GM19397 (cell line): ENCODE results near the gene GUCY1A2.
"Not testable (repeated sequence)": the region's sequence is repeated elsewhere in the genome, so short reads cannot be mapped to it uniquely, and the experiment has no call there.

Experiments used
- ATAC-seq: cut with Tn5 transposase; IDR thresholded peaks from one replicate; pipeline ENCODE4 v1.9.1; 2021; ENCODE audit warnings: mild to moderate bottlenecking, moderate library complexity; ENCODE audit not compliant: unreplicated experiment

The GUCY1A2 gene

DNA sequence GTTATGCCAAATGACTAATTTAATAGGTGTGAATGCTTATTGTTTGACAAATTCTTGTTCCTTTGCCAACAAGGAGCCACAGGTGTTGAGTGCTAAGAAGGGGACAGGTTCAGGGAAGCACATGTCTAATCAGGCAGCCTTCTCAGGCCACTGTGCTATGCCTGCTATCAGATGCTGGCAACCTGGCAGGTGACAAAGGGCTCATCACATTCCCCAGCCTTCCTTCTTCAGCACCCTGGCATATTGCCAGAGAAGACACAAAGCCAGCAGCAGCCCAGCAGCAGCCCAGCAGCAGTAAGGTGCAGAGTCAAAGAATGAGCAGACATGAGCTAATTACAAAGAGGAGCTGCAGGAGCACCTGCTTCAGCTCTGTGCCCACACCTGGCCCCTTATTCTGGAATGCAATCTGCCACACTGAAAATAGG, 68.2 kb downstream of the GUCY1A2 start:
- no peak for ATAC-seq

DNA sequence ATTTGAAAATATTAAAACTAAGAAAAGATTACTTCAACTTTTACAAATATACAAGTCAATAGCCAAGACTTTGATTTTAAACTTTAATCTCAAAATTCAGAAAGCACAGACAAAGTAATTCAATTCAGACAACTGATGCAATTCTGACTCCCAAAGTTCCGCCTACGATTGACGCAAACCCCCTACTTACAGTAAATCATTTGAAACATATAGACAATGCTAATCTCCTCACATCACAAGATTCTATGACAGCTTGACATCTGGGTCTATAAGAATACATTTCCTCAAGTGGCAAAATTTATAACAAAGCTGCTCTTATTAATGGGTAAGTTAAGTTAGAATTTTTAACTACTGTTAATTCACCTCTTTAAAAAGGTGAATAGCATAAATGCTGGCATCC, 75.2 kb downstream of the GUCY1A2 start:
- no peak for ATAC-seq

DNA sequence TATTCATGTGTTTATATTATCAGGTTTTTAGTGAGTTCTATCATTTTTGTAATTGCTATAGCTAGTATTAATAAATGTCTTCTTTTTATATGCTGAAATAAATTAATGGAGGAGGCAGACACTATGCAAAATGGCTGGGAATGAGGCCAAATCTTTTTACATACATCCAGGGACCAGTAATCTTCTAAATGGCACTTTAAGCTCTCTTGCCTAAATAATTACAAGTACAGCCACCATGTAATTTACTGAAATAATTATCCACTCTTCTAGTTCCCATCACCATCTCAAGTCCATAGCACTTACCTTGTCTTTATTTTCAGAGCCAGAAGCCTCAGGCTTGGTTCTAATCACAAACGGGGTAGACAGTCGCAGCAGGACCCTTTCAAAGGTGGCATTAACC, 79.1 kb downstream of the GUCY1A2 start:
- ATAC-seq, result no peak

GRCh38 chr11:106937111-106937510, 81.2 kb downstream of the GUCY1A2 start:
- ATAC-seq, result no peak

DNA sequence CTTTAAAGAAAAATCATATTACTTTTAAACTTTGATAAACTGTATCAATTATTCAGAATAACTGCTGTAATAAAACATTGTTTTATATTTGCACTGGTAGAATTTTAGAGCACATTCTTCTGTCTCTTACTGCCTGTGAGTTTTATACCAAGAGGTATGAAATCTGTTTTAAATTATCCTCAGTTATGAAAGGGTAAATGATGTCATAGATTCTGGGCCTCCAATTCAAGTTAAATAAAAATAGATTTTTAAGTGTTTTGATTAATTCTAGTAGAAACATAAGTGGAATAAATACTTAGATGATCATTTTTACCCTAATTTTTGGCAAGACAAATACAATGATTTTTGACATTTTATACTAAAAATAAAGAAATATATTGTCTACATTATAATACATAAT, 93.0 kb downstream of the GUCY1A2 start:
- ATAC-seq, result no peak

DNA sequence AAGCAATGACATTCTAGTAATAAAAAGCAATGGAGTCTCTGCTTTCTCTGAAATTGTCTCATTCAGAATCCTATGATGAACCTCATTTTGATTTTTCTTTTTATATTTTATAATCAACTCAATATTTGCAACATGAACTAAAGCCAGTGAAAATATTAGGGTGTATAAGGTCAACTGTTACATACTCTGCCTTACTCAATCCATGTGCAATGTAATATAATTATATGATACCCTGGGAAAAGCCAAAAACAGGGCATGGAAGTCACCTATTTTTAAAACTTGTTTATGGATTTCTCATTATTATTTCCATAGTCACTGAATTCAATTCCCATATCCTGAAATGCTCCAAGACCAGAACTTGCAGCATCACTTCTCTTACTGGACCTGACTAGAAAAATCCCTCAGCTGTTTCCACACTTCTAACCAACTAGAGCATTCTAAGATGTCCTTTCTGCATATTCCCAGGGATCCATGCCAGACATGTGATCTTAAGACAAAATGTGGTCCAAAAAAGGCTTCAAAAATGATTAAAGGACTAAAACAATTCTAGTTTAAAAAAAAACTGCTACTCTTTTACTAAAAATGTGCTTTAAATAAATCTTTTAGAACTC, 97.3 kb downstream of the GUCY1A2 start:
- ATAC-seq, result no peak

DNA sequence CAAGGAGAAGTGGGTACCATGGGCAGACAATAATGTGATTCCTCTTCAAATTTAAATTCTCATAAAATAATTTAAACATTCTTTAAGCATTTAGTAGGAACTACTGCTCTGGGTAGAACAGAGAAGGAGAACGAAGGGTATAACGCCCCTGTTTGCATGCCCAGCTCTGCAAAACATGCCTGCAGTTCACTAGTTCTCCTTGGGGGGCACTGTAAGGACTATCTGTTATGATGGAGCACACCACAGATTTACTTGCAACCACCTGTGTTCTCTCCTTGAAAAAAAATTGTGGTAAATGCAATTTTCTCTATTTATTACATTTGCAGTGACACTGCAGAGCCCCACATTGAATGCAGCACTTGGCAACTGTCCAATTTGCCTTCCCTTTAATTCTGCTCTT, 100.3 kb downstream of the GUCY1A2 start:
- no peak for ATAC-seq

- ATAC-seq, result no peak
Observed at GRCh38 chr11:106914409-106914808, 103.9 kb downstream of the GUCY1A2 start.

- no peak for ATAC-seq
Observed at GRCh38 chr11:106913141-106913540, 105.1 kb downstream of the GUCY1A2 start.

GRCh38 chr11:106904826-106905225, 113.5 kb downstream of the GUCY1A2 start:
- no peak for ATAC-seq

DNA sequence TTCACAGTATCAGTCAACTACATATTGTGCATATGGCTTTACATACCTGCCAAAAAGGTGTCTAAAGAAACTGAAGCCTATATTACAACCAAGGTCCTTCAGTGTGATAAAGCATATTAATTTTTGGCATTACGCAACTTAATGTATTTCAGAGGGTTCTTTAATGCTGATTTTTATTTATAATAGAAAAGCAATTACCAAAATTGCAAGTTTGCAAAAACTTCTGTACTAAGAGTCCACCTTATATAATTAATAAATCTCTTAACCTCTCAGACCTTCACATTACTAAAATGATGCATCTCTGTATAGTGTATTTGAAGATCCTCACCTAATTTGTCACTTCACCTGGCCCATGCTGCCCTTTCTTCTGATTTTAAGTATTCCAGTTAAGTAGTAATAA, 128.6 kb downstream of the GUCY1A2 start:
- ATAC-seq, result no peak

DNA sequence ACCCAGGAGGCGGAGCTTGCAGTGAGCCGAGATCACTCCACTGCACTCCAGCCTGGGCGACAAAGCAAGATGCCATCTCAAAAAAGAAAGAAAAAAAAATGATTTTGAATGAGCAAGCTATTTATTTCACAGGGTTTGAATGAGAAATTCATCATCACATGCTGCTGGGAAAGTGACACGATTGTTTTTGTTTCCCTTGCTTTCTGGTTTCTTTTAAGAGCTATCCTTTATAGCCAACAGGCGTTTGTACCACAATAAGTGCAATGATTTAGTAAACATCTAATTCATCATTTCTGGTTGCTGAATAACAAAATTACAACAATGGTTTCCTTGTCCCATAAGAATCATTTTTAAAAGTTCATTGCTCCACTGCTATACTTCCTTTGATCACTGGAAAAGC, 129.9 kb downstream of the GUCY1A2 start:
- no peak for ATAC-seq

DNA sequence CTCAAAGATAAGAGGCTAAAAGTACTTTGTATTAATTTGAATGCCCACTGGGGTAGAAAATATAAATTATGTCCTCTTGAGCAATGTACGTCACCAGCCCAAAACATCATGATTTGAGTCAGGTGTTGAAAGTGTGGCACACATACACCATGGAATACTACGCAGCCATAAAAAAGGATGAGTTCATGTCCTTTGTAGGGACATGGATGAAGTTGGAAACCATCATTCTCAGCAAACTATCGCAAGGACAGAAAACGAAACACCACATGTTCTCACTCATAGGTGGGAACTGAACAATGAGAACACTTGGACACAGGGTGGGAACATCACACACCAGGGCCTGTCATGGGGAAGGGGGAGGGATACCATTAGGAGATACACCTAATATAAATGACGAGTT, 134.6 kb downstream of the GUCY1A2 start:
- not testable (repeated sequence) for ATAC-seq

GRCh38 chr11:106879832-106880546, 138.3 kb downstream of the GUCY1A2 start:
- no peak for ATAC-seq

DNA sequence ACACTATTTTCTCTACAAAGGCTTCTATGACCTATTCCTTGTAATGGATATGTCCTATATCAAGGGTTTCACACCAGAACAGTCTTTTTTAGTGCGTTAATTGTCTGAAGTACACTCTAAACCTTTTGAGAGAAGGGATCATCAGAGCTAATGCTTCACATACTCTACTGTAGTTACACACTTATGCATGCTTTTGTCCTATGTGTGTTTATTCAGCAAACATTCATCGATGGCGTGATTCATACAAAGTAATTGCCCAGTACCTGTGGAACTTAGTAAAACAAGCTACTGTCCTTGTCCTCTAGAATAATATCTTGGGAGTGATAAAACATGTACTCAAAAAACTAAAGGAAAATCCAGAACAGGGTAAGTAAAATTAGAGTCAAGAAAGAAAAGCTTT, 139.2 kb downstream of the GUCY1A2 start:
- ATAC-seq, result no peak

GRCh38 chr11:106875013-106875412, 143.3 kb downstream of the GUCY1A2 start:
- no peak for ATAC-seq

- ATAC-seq, result no peak
Observed at GRCh38 chr11:106872246-106872645, 146.0 kb downstream of the GUCY1A2 start.

DNA sequence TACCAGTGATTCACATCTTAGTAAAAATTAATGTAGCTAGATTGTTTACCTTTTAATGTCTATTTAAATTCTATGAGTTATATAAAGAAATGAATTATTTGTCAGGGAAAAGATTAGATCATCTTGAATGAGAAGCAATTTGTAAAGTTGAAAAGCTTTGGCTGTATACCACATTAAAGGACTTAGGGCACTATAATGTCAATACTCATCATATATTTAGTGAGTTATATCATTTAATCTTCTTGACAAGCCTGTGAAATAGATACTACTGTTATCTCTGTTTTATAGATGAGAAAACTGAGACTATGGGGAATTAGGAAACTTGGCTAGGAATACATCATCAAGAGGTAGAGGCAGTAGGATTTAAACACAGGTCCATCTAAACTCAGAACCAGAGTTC, 160.1 kb downstream of the GUCY1A2 start:
- ATAC-seq, result no peak

- ATAC-seq, result no peak
Observed at GRCh38 chr11:106856566-106856965, 161.7 kb downstream of the GUCY1A2 start.

DNA sequence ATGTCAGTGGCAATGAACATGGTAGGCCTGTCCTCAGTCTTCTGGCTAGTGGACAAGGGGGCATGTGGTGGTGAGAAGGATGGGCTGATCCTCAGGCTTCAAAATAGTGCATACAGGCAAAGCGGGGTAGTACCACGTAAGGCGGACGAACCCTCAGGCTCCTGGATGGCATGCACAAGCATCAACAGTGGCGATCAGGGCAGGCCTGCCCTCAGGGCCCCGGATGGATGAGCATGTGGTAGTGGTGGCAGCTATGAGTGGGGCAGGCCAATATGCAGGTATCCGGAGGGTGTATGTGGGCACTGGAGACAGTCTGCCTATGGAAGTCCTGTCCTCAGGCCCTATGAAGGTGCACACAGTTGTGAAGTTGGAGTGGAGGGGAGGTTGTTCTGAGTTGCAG, 163.8 kb downstream of the GUCY1A2 start:
- no peak for ATAC-seq

- ATAC-seq, result no peak
Observed at GRCh38 chr11:106853850-106854401, 164.3 kb downstream of the GUCY1A2 start.

GRCh38 chr11:106852779-106853178, 165.5 kb downstream of the GUCY1A2 start:
- no peak for ATAC-seq
